ENCODE data around the gene ACOT8.

DNA sequence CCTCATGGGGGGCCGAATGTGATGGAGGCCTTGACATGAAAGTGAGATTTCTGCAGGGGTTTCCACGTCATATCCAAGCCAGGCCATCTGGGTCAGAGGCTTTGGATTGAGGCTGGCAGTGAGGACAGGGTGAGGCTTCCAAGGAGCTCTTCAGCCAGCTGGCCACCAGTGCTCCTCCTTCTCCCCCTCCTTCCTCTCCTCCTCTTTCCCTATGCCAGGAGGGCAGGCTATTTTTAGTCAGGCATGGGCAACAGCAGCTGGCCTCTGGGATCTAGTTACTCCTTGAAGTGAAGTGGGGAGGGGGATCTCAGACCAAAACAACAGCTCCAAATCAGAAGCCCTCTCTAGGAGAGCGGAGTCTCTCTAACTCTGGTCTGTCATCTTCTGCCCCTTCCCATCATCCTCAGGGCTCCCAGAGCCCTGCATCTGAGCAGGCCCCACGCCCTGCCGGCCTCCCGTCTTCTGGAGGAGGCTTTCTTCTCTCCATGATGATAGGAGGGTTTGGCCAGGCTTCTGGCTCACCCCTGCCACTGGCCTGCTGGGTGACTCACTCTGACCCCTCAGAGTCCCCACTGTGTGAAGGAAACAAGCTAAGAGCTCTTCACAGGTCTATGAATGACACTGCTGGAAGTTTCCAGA, 30.7 kb downstream of the ACOT8 start:
- TF ChIP-seq CTCF (IDR thresholded peaks at IDR 0.05; ENCODE audit: extremely low read depth in 1 of 2, insufficient read depth in 1 of 2, low read depth in 1 of 2, low read length in 2 of 2) = no peak
- TF ChIP-seq POLR2A (IDR thresholded peaks at IDR 0.05; ENCODE audit: low read depth, low read length) = no peak
- TF ChIP-seq EZH2 (IDR thresholded peaks at IDR 0.05; ENCODE audit: borderline replicate concordance, low read depth, low read length, severe bottlenecking) = no peak
